Loucy (cell line): ENCODE results near the gene RGS1.
A peak's percentile ranks its signal among the peaks of the same experiment; 100 is the strongest.

ENCODE experiments used
- H2AFZ ChIP-seq: fragments of 200-600 bp; sonication (generic); 2 replicates; pipeline ENCODE4 v1.6.0; 2016; ENCODE audit warnings: antibody characterized with exemption, mild to moderate bottlenecking, low read length, moderate library complexity
- H3F3A ChIP-seq: fragments of 200-600 bp; 2 replicates; pipeline ENCODE4 v1.6.0; 2016; ENCODE audit warnings: antibody characterized with exemption, low read depth, mild to moderate bottlenecking
- H3K27me3 ChIP-seq: fragments of 200-600 bp; sonication (generic); 2 replicates; pipeline ENCODE4 v1.6.1; 2014; ENCODE audit warnings: low read length, mild to moderate bottlenecking; ENCODE audit not compliant: insufficient read depth, poor library complexity, severe bottlenecking
- H3K36me3 ChIP-seq: fragments of 200-600 bp; sonication (generic); 2 replicates; pipeline ENCODE4 v1.6.1; 2016; ENCODE audit warnings: low read length; ENCODE audit not compliant: insufficient read depth
- H3K4me1 ChIP-seq: fragments of 200-600 bp; sonication (generic); 2 replicates; pipeline ENCODE4 v1.5.1; 2014; ENCODE audit warnings: low read length, mild to moderate bottlenecking; ENCODE audit not compliant: insufficient read depth, poor library complexity, severe bottlenecking
- H3K4me2 ChIP-seq: fragments of 200-600 bp; sonication (generic); 2 replicates; pipeline ENCODE4 v1.6.0; 2014; ENCODE audit warnings: antibody characterized with exemption, low read length, low read depth, mild to moderate bottlenecking; ENCODE audit not compliant: poor library complexity, severe bottlenecking
- H3K4me3 ChIP-seq: fragments of 200-600 bp; sonication (generic); 2 replicates; pipeline ENCODE4 v1.5.1; 2014; ENCODE audit warnings: low read length, mild to moderate bottlenecking, mixed read lengths; ENCODE audit not compliant: poor library complexity, severe bottlenecking
- H3K79me2 ChIP-seq: fragments of 200-600 bp; sonication (generic); 2 replicates; pipeline ENCODE4 v1.6.1; 2014; ENCODE audit warnings: low read length; ENCODE audit not compliant: insufficient read depth
- H3K9ac ChIP-seq: fragments of 200-600 bp; sonication (generic); 2 replicates; pipeline ENCODE4 v1.6.0; 2014; ENCODE audit warnings: mild to moderate bottlenecking, low read depth, low read length, moderate library complexity; ENCODE audit not compliant: poor library complexity, severe bottlenecking
- H3K9me2 ChIP-seq: fragments of 200-600 bp; sonication (generic); replicated peaks from 2 replicates; pipeline ENCODE4 v1.6.1; 2016; ENCODE audit warnings: low read depth, low read length, mixed read lengths
- H3K9me3 ChIP-seq: fragments of 200-600 bp; sonication (generic); 2 replicates; pipeline ENCODE4 v1.6.1; 2014; ENCODE audit warnings: mild to moderate bottlenecking, antibody characterized with exemption, low read length, low read depth; ENCODE audit not compliant: insufficient read depth
- H4K20me1 ChIP-seq: fragments of 200-600 bp; sonication (generic); 2 replicates; pipeline ENCODE4 v1.6.0; 2014; ENCODE audit warnings: antibody characterized with exemption, low read length, mild to moderate bottlenecking; ENCODE audit not compliant: insufficient read depth, poor library complexity, severe bottlenecking
- CTCF ChIP-seq: fragments of 200-600 bp; sonication (generic); conservative IDR thresholded peaks from 2 replicates; pipeline ENCODE4 v1.5.1; 2014; ENCODE audit warnings: mild to moderate bottlenecking, antibody characterized with exemption, low read length
- EZH2phosphoT487 ChIP-seq: fragments of 200-600 bp; IDR thresholded peaks from 2 replicates; pipeline ENCODE4 v1.6.1; 2018; ENCODE audit warnings: antibody characterized with exemption, mild to moderate bottlenecking, moderate library complexity, borderline replicate concordance

Gene RGS1

GRCh38 chr1:192620071-192620635 lies 44.6 kb downstream of the RGS1 start:
- H3K4me2 ChIP-seq: no peak overlapping the region
- H2AFZ ChIP-seq: no peak overlapping the region
- no peak for TF ChIP-seq EZH2phosphoT487
- TF ChIP-seq CTCF: no peak
- H3K9ac ChIP-seq: no peak overlapping the region
- H3K4me1 ChIP-seq: no peaks in the 10 kb centered on the region
- H3K9me2 ChIP-seq: no peaks in the 10 kb centered on the region
- H3F3A ChIP-seq: no peaks in the 10 kb centered on the region
- H3K9me3 ChIP-seq: no peaks in the 10 kb centered on the region
- no peaks in the 10 kb centered on the region for H3K79me2 ChIP-seq
- no peaks in the 10 kb centered on the region for H3K36me3 ChIP-seq
- H3K27me3 ChIP-seq: no peaks in the 10 kb centered on the region
- no peak overlapping the region for H3K4me3 ChIP-seq
- no peaks in the 10 kb centered on the region for H4K20me1 ChIP-seq

- peak overlapping the region; percentile 56 for H3K4me2 ChIP-seq
- no peaks in the 10 kb centered on the region for H3K79me2 ChIP-seq
- peak overlapping the region; percentile 18 for H3K4me3 ChIP-seq
Measured at GRCh38 chr1:192626366-192627179, 51.0 kb downstream of the RGS1 start.

GRCh38 chr1:192627901-192628300 lies 52.3 kb downstream of the RGS1 start:
- Histone ChIP-seq H2AFZ (no peak overlapping the region), H3K4me1 (peaks cover 33% of the 10 kb centered on the region), H3F3A (0 out of 2 replicates have a peak, but pooled peaks cover 3% of the 10 kb centered on the region), H4K20me1 (no peaks in the 10 kb centered on the region), H3K79me2 (no peaks in the 10 kb centered on the region), H3K4me3 (no peak overlapping the region), H3K9ac (no peak overlapping the region), H3K27me3 (no peaks in the 10 kb centered on the region), H3K9me3 (no peaks in the 10 kb centered on the region), H3K36me3 (no peaks in the 10 kb centered on the region), H3K9me2 (no peaks in the 10 kb centered on the region), H3K4me2 (no peak overlapping the region)
- TF ChIP-seq EZH2phosphoT487 (no peak), CTCF (no peak)

More at GRCh38 chr1:192626366-192627179, 51.0 kb downstream of the RGS1 start:
- no peaks in the 10 kb centered on the region for H3K36me3 ChIP-seq
- no peaks in the 10 kb centered on the region for H4K20me1 ChIP-seq
- no peaks in the 10 kb centered on the region for H3K9me2 ChIP-seq
- H3K4me1 ChIP-seq: peaks cover 33% of the 10 kb centered on the region
- TF ChIP-seq EZH2phosphoT487 (no peak), CTCF (no peak)
- no peak overlapping the region for H2AFZ ChIP-seq
- 0 out of 2 replicates have a peak, but pooled peaks cover 3% of the 10 kb centered on the region for H3F3A ChIP-seq
- no peaks in the 10 kb centered on the region for H3K9me3 ChIP-seq
- peak overlapping the region; percentile 51 for H3K9ac ChIP-seq
- no peaks in the 10 kb centered on the region for H3K27me3 ChIP-seq
